Right ventricle myocardium superior (tissue), 1 donor: ENCODE data around the gene PCDHA1. TPM values are rescaled to one million over a fixed set of nuclear protein-coding genes. Genes with fewer than 3 reads are reported as not detected.

Source experiments
- ATAC-seq: fragments of 200-7000 bp; cut with Tn5 transposase; one replicate; pipeline ENCODE4 v1.9.1; 2020; ENCODE audit warnings: mild to moderate bottlenecking; ENCODE audit not compliant: poor library complexity
- DNase-seq: peaks from one replicate; pipeline ENCODE4 v3.0.0-alpha.2; 2020
- intact Hi-C: fragments of 100-400 bp; cut with DNase I; formaldehyde crosslinking; loops from one replicate; pipeline ENCODE4 v1.11.2; 2022
- total RNA-seq: library from RNA; stranded (reverse); fragmentation: NEBNext Ultra II Directional; extraction: Animal tissue kit (Norgen Biotek cat#: 25700); gene quantifications from one replicate; pipeline ENCODE4 v1.2.1, GENCODE V29; 2021
- donor health status: DM: no; HTN: yes; CAD: no; lungs with severe emphysema.

The PCDHA1 gene
- total RNA-seq, 1 donor from 2014 or later, result not detected

DNA sequence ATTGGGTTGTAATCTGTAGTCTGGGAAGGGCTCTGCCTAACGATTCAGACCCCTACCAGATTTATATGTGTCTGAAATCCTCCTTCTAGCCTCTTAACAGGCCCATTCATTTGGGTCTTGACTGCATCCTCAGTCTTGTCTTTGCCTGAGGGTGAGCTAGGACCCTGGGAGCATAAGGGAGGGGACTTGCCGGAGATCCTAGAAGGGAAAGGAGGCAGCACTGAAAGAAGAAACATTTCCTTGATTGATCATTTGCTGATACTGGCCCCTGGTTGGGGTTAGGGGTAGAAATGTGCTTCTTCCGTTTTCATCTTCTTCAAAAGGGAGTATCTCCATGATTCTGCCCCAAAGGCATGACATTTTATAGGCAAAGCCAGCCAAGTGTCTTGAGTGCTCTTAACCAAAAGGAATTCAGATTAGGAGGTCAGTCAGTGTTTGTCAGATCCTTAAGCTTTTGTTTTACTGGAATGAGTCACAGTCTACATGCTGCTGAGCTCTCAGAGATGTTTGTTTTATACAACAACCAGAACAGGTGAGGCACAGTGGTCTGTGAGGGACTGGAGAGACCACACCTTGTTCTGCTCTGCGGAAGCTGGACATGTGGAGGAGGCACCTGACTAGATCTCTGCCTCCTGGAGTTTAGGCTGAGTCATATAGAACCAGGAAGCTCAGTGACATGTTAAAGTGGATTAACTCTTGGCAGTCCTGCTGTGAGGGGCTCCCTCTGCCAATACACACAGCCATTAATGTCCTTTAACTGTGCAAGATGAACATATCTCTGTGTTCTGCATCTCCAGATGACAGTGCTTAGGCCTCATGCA, 218.1 kb downstream of the PCDHA1 start:
- intact Hi-C loops, result no loop called here
- DNase-seq (no peak), ATAC-seq (no peak)

DNA sequence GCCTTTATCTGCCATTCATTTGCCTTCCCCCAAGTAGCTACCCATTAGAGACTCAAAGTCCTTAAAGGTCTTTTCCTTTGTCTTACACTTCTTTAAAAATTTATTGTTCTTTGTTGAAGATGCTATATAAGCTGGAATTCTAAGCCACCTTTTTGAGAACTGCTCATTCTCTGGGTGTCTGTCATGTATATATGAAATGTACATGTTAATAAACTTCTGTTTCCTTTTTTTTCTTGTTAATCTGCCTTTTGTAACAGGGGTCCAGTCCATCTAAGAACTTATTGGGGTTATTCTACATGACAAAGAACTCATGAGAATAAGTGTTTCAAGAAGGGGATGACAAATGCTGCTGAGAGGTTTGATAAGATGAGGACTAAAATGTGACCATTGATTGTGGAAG, 221.9 kb downstream of the PCDHA1 start:
- intact Hi-C loops, result no loop called here
- ATAC-seq, result no peak
- DNase-seq, result no peak

DNA sequence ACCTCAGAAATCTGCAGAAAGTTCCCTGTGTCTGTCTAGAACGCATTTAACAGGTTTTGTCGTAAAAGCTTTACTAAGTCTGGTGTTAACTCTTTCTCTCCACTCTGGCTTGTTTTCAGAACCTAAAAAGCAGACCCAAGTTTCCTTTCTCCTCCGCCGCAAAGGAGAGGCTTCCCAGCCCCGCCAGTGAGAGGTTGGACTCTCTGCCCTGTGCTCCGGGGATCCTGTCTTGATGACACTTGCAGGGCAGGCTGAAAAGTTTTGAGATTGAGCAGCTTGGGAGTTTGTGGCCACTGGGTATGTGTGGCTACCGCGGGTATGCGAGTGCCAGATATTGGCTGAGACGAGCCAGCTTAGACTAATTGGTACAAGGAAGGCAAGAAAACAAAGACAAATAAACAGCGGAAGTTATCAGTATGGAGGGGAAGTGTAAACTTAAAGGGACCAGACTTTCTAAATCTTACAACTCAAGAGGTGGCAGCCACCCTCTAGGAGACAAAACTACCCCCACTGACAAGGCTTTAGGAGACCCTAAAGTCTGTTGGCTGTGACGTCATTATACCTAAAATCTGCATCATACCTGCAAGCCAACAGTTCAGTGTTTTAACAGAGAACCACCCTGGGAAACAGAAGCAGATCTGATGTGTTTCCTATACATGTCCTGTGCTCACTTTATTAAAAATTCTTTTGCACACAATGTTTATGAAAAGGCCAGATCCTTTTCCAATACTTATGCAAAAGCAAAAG, 224.3 kb downstream of the PCDHA1 start:
- ATAC-seq, result no peak
- DNase-seq, result no peak
- intact Hi-C loops, result no loop called here

DNA sequence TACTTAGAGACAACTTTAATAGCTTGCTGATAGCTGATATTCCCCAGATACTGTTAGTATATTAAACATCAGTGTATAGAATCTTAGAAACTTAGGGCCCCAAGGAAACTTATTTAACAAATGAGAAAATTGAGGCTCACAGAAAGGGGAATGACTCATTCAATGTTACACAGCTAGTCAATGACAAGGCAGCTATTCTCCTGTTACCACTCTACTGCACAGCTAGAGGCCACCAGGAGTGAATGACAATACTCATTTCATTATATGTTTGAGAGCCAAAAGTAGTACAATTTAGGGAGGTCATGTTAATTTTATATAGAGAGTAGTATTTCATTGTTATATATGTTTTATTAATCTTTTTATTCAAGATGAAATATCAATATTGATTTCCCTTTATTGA, 232.0 kb downstream of the PCDHA1 start:
- ATAC-seq, result no peak
- intact Hi-C loops, result no loop called here
- no peak for DNase-seq

DNA sequence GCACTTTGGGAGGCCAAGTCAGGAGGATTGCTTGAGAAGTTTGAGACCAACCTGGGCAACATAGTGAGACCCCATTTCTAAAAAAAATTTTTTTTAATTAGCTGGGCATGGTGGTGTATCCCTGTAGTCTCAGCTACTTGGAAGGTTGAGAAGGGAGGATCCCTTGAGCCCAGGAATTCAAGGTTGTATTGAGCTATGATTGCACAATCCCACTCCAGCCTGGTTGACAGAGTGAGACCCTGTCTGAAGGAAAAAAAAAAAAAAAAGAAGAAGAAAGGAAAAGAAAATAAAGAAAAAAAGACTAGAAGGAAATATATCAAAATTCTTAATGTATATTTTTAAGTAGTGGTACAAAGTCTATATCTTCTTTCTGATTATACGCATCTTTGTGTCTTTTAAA, 236.4 kb downstream of the PCDHA1 start:
- intact Hi-C loops, result no loop called here
- DNase-seq, result no peak
- ATAC-seq, result no peak

DNA sequence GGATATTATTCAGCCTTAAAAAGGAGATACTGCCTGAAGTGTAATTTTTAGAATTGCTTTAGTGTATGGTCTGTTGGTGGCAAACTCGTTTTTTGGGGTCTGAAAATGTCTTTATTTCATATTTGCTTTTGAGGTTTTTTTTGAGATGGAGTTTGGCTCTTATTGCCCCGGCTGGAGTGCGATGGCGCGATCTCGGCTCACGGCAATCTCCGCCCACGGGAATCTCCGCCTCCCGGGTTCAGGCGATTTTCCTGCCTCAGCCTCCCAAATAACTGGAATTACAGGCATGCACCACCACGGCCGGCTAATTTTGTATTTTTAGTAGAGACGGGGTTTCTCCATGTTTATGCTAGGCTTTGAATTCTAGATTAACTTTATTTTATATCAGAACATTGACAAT, 245.1 kb downstream of the PCDHA1 start:
- no peak for ATAC-seq
- intact Hi-C loops, result no loop called here
- no peak for DNase-seq

DNA sequence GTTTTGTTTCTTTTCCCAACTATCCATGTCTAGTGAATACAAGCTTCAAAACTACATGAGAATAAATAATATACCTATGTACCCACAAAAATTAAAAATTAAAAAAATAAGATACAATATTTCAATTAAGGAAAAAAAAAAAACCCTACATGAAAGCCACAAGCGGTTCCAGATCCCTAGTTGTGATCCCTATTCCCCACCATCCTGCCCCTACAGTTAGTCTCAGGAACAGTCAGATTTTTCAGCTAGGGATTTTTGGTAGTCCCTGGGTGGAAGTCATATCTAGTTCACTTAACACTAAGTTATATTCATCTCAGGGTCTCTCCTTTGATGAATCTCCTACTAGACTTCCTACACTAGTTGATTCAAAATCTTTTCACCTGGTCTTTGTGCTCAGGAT, 246.7 kb downstream of the PCDHA1 start:
- no peak for ATAC-seq
- no peak for DNase-seq
- intact Hi-C loops, result no loop called here

DNA sequence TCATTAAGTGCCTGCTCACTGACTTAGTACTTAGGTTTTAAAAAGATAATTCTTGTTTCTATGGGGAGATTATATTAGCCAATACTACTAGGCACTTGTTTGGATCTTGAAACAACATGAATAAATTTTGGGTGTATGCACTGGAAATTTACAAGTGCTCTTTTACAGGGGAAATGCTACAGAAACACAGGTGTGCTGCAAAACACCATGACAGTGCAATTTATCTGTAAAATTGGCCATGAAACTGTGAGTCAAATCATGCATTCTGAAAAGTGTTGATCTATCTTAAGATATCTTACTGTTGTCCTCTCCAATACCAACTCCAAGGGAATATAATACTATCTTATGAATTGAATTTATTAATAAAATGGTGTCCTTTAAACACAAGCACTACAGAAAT, 253.1 kb downstream of the PCDHA1 start:
- DNase-seq (no peak), ATAC-seq (no peak)
- intact Hi-C loops, result no loop called here

DNA sequence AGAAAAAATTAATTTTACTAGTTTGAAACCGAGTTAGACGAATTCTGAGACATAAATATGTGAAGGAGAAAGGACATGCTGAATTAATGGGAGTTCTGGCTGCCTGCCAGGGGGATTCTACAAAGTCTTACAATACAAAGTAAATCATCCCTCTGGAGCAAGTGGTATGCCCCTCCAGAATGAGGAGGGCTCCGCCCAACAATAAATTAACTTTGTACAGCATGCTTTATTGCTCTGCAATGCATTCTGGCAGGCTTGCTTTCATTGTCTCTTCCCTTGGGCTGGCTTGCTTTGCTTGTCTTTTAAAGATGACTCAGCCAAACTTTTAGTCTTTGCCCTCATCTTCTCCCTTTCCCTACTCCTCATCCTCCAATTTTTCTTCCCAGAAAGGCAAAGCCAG, 253.6 kb downstream of the PCDHA1 start:
- DNase-seq (no peak), ATAC-seq (no peak)
- intact Hi-C loops, result no loop called here

DNA sequence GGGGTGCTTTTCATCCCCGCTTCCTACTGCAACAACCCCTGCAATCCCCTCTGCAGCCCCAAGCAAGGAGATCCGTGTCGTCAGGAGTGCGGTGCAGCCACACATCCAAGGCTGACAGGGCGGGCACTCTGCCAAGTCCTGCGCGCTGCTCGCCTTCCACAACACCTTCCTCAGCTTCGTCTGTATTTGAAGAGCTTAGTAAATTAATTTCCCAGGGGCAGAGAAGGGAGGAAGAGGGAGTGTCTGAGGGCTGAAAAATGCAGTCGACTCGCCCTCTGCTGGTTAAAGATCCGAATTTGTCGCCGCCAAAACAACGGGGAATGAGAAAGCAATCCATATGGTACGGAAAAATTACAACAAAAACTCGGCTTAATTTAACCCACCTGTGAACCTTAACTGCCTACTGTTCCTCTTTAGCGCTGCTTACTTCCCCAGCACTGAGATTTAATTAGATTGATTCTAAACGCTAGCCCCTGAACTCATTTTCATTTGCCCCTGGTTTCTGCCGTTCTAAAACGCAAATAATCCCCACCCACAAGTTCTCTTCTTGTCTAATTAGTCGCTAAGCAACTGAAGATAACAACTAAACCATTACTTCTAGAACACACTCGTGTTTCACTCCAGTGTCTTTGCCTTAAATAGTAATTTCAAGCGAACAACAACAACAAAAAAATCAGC, 254.3 kb downstream of the PCDHA1 start:
- ATAC-seq, result peak; percentile 61
- no peak for DNase-seq
- intact Hi-C loops, result loop anchor here (10.0 kb wide), 1 partner anchor 665 kb away; no protein-coding TSS in a partner anchor

DNA sequence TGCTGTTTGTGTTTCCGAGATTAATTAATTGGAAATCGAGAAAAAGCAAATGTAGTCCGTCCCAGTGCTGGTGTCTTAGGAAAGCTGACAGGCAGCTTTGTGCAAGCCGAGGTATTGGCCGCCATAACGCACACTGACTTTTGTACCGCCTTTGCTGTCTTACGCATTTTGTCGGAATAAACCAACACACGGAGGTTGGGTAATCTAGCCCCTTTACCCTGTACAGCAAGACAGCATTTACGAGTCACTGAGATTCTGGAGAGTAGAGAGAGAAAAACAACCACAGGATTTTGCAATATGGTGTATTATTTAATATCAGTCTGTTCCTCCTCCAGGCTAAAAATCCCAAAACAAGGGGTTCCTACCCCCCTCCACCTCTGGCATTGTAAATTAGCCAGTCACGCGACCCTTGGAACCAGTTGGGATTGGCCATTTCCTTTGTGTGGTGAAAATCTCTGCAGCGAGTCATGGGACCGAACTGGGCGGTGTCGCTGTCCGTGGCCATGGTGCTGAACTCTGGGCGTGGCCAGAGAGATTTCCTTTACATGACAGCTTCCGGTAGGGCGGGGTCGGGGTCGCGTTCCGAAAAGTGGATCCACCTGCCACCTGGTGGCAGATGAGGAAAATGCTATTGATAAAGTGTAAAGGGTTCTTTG, 255.0 kb downstream of the PCDHA1 start:
- intact Hi-C loops, result loop anchor here (10.0 kb wide), 1 partner anchor 666 kb away; no protein-coding TSS in a partner anchor
- peak; percentile 97 for ATAC-seq
- peak; percentile 92 for DNase-seq

DNA sequence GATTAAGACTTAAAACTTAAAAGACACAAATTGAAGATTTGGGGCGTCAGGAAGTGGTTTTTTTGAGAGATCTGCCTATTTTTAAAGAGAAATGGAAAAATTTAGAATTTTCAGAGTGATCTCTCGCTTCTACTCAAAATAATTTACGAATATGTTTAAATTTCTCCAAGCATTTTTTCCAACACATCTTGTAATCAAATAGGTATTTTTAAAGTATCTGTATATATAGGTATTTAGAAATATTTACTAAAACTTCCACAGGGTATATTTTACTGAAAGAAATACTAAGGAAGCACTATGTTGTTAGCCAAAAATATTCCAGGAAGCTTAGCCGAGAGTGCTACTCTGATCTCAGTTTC, 255.5 kb downstream of the PCDHA1 start:
- DNase-seq, result no peak
- ATAC-seq, result no peak
- intact Hi-C loops, result loop anchor here (10.0 kb wide), 1 partner anchor 667 kb away; no protein-coding TSS in a partner anchor

DNA sequence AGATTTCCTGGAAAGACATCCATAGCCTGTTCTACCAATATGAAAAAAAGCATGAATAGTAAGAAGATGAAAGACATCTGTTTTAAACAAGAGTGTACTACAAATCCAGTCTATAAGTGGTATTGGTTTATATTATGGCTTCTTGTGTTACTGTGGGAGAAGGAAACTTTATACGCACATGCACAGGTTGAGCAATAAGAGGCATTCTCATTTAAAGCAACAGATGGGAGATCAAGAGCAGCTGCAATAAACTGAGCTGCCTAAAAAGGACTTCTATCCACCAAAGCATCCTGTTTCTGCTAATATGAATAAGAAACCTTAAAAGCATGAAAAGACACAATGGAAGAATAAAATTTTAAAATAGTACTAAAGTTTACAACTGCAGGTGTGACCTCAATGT, 256.6 kb downstream of the PCDHA1 start:
- ATAC-seq (no peak), DNase-seq (no peak)
- intact Hi-C loops, result loop anchor here (10.0 kb wide), 1 partner anchor 668 kb away; no protein-coding TSS in a partner anchor

DNA sequence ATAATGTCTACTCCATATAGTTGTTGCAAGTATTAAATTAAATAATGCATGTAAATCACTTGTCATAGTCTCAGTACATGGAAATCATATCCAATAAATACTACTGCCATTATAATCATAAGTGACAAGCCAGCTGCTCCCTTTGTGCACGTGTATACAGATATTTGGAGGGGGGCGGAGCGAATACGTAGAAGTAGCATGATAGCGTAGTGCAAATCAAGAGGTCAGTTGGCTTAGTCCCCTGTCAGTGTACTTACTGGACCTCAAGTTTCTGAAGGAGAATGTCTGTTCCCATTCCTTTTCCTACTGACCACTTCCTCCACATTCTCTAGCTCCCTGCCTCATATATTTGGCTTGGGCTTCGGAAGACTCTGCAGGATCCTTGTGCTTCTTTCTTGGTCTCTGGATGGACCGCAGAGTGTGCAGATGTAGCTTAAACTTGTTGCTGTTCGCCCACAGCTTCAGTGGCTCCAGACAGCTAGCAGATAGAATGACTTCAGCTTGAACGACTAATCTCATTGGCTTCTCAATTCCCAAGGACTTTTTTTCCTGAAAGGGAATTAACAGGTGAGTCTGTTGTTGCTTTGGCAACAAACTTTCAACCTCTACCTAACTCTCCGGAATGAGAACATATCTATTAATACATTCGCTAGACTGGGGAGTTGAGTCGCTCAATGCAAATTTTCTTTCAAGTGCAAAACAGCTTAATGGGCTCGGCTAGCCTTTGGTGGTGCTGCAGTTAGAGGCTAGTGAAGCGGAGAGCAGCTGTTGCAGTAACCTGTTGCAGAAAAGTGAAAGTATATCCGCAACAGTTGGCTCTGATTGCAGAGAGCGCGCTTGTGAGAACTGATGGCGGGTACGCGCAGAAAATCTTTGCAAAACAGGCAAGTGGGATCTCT, 264.9 kb downstream of the PCDHA1 start, which contains the start of gene PCDHB1:
PCDHB1 (plus strand) TSS at position 753 of the 899 bp plus-strand sequence; CDS start at position 850, 97 bp downstream.
- intact Hi-C loops, result no loop called here
- DNase-seq, result no peak
- no peak for ATAC-seq

DNA sequence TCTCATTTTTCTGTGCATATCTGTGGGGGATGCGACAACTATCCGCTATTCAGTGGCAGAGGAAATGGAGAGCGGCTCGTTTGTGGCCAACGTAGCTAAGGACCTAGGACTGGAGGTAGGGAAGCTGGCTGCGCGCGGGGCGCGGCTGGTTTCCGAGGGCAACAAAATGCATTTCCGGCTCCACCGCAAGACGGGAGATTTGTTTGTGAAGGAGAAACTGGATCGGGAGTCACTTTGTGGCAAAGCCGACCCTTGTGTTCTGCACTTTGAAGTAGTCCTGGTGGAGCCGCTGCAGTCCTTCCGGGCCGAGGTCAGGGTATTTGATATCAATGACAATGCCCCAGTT, 265.6 kb downstream of the PCDHA1 start:
- no peak for DNase-seq
- intact Hi-C loops, result no loop called here

More for the DNA sequence above, 265.6 kb downstream of the PCDHA1 start:
- no peak for ATAC-seq
